GOT3 (cell line): ENCODE results near the gene MARCHF4.

Experiments
- DNase-seq: peaks from one replicate; lab custom pipeline; 2025; ENCODE audit warnings: mixed read lengths; lab: John Stamatoyannopoulos, UW

MARCHF4 gene

DNA sequence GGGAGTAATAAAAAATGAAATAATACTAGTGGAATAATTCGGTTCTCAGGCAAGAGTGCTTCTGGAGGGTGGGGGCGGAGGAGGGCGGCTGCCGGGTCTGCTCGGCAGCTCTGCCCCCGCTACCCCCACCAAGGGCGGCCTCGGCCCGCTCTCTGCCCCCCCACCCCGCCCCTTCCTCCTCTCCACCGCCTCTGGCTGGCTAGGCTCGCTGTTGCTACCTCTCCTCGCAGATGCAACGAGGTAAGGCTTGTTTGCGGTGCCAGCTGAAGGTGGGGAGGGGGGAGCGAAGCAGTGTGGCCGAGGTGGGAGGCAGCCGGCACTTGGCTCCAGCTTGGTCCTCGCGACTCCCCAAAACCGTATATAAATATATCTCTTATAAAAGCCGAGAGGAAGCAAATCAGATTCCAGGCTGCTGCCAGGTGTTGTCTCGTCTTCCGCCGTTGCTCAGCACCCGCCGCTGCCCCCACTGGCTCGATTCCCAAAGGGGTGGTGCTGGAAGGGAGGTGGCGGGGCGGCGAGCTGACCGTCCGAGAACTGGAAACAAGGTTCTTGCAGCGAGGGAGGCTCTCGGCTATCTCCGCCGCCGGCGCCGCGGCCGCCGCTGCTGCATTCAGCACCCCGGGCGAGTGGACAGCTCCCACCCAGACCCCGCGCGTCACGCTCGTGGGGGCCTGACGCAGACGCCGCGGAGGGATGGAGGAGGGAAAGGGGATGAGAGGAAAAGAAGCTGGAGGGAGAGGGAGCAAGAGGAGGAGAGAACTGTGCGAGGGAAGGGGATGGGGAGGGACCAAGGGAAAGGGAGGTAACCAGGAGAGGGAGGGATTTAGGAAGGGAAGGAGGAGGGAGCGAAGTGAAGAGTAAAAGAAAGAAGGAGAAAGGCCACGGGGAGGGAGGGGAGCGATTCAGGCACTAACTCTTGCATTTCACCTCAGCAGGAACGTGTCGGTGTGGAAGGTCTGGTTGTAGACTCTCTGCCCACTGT lies at the start of gene MARCHF4:
TSS of gene MARCHF4 (minus strand) at position 763 of the 982 bp plus-strand sequence. CDS start 2,223 bp downstream, outside the sequence.
- peak; percentile 28 for DNase-seq

DNA sequence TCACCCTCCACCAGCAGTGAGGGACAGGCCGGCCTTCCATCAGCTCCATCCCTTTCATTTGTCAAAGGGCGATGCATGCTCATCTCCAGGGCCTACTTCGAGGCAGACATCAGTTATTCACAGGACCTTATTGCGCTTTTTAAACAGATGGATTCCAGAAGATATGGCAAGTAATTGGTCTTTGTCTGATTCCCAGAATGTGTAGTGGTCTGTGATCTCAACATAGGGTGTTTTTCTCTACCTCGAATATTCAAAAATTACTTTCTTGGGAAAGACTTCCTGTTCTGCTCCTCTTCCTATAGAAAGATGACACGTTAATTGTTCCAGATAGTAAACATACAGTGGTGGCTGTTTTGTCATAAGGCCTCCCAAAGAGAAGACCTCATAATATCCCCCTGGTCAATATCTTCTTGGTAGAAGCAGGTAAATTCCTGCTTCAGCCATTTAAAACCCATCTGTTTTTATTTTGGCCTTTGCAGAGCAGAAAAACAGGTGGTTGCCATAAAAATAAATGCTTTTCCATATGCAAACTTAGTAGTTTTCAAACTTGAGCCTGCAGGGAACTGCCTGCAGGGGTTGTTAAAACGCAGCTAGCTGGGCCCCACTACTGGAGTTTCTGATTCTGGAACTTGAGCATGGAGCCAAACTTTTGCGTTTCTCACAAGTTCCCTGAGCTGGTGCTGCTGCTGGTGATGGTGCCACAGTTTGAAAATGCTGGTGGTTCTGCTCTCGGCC lies 48.3 kb upstream of the MARCHF4 start:
- no peak for DNase-seq

GRCh38 chr2:216418981-216419380 lies 46.7 kb upstream of the MARCHF4 start:
- no peak for DNase-seq

DNA sequence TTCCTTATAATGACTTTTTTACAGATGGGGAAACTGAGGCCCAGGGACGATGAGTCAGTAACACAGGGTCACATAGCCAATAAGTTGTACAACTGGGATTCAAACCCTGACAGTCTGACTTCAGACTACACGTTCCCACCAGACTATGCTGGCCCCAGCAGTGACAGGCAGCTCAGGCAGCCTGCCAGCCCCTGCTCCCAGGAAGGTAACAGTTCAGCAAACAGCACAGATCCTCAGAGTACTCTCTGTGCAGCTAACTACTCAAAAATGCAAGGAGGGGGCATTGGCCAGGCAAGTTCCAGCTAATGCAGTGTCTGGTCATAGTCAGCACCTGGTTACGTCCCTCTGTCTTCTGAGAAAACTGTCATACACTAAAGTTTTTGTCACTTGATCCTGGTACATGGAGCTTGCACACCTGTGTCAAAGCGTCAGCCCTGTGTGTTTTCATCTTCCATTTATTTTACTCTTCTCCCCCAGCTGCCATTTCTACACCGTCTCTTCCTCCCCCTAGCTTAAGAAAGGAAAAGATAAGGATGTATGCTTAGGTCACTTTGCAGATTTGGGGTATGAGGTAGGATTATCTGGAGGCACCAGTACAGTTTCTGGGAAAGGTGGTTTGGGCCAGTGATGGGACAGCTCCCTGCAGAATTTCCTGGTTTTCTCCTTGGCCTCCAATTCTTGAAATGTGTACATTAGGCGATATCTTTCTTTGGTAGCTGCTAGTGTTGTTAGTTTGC lies 44.5 kb upstream of the MARCHF4 start:
- no peak for DNase-seq

DNA sequence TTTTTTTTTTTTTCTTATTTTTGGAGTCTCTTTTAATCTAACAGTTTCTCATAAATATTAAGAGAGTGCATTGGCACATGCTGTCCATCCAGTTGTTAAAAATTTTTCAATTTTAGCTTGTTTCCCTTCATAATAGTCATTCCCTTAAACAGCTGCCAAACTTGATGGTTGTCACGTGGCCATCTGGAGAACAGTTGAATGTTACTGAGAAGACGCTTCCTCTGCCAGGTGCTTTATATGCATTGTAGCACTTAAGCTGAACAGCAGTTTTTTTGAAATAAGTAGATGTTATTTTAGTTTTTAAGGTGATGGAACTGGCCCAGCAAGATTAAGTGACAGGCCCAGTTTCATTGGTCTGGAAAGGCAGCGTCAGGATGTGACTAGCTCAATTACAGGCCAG lies 43.3 kb upstream of the MARCHF4 start:
- DNase-seq = no peak

- no peak for DNase-seq
These were observed 42.6 kb upstream of the MARCHF4 start for GRCh38 chr2:216414772-216415319.

DNA sequence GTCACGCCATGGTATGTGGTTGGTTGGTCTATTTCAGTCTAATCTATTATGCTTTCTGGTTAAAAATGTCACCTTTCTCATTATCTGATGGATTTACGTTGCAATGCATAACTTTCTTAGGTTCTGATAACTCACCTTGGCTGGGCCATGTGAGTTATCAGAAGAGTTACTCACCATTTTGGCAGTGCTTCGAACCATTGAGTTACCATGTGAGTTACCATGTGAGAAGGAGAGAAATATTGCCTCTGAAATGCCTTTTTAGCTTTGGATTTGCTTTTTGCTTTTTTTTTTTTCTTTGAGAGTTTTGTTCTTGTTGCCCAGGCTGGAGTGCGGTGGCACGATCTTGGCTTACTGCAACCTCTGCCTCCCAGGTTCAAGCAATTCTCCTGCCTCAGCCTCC lies 41.6 kb upstream of the MARCHF4 start:
- no peak for DNase-seq

DNA sequence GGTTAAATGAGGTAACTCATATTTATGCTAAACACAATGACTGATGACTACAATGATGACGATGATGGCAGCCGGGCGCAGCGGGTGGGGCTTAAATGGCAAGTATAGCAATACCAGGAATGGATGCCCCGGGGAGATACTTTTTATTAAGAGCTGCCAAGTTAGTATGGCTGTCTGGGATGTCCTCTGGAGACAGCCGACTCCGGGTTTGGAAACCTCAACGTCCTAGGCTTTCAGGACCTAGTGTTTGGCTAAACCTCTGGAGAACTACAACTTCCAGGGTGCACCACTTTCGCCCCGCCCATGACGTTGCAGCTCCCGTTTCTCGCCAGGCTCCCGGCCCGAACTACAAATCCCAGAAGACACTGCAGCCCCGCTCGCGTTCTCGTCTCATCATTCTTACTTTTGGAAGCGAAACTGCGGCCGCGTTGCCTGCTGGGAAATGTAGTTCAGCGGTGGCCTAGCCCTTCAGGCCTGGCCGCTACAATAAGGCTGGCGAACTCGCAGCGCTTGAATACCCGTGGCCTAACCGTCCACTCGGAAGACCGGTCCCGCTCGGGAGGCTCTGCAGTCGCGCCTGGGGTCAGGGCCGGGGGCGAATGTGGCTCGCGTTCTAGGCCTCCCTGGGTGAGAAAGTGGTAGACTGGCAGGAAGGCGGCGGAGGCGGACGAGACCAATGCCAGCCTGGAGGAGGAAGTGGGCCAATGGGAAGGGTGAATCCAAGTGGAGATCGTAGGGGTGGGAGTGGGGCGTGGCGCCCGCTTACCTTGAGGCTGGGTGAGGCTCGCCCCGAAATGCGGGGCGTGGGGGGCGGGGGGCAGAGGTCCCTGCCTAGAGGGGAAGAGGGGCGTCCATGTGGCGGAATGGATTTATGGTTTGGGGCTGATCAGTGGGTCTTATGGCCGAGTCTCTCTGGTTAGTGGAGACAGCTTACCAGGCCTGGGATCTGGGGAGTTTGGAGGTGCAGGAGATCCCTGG lies 40.0 kb upstream of the MARCHF4 start, which contains the start of gene SMARCAL1:
TSS of gene SMARCAL1 (plus strand) at position 463 of the 978 bp plus-strand sequence. CDS start 2,221 bp downstream, outside the sequence.
- DNase-seq = peak; percentile 90

DNA sequence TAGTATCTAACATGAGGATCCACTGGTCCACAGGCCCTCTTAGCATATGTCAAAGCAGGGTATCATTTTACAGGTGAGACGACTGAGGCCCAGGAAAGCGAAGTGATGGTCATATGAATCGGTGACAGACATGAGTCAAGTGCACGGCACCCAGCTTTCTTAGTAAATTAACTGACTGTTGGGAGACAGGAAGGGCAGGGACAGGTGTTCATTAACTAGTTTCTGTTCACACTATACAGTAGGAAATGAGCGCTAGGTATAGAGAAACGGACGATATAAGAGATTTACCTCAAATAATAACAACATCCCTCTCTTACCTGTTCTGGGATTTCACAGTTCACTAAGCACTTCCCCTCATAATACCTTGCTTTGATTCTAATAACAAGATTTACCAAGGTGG lies 38.3 kb upstream of the MARCHF4 start:
- DNase-seq = no peak

DNA sequence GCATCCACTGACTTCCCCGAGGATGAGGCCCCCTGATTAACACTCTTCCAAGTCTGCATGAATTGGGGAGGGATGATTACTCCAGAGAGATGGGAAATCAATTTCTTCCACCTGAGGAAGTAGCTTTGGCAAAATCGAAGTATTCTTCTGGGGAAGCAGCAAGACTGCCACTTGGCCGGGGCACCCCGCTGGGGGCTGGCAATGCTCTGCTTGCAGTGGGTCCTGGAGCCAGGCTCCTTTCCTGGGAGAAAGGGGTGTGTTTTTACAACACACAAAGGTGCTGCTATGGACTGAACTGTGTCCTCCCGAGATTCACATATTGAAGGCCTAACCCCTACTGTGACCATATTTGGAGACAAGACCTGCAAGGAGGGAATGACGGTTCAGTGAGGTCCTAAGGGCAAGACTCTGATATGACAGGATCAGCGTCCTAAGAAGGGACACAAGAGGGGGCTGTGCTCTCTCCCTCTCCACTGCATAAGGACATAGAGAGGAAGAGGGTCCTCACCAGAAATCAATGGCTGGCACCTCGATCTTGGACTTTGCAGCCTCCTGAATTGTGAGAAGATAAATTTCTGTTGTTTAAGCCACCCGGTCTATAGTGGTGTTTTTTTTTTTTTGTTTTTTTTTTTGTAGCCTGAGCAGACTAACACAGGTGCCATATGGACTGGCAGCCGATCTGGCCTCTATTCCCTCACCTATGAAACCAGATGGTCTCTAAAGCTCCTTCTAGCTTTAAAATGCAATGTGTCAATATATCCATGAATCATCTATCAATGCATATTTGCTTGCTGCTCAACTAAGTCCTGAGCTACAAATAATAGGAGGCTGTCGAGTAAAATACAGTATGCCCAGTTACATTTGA lies 36.4 kb upstream of the MARCHF4 start:
- DNase-seq = no peak

GRCh38 chr2:216406826-216407225 lies 34.5 kb upstream of the MARCHF4 start:
- DNase-seq = no peak

- DNase-seq = no peak
These were observed 33.3 kb upstream of the MARCHF4 start for GRCh38 chr2:216405588-216405987.

DNA sequence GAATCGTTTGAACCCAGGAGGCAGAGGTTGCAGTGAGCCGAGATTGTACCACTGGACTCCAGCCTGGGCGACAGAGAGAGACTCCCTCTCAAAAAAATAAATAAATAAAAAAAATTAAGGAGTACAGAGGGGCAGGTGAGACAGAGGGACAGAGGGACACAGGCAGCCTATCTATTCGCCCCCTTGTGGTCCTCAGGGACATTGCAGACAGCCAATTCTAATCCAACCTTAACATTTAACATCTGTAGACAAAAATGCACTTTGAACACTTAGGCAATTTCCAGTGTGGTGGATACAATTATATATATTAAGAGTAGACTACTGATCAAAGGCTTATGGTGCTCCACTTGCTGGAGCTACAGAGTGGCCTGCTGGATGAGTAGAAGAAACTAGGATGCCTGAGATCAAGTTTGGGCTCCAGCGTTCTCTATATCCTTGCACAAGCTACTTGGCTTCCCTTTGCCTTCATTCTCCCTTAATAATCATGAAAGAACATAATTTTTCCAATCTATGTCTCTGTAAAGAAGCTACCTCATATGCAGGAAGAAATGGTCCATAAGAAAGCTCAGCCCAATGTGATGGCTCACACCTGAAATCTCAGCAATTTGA lies 31.8 kb upstream of the MARCHF4 start:
- DNase-seq = peak; percentile 4

- DNase-seq = no peak
These were observed 30.5 kb upstream of the MARCHF4 start for GRCh38 chr2:216402751-216403150.

- DNase-seq = no peak
These were observed 27.3 kb upstream of the MARCHF4 start for GRCh38 chr2:216399621-216400020.

DNA sequence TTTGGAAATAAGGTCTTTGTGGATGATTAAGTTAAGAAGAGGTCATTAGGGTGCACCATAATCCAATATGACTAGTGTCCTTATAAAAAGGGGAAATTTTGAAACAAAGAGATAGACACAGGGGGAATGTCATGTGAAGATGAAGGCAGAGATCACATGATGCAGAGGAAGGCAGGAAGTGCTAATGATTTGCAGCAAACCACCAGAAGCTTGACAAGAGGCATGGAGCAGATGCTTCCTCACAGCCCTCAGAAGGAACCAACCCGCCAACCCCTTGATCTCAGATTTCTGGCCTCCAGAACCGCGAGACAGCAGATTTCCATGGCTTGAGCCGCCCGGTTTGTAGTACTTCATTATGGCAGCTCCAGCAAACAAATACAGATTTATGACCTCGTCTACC lies 22.6 kb upstream of the MARCHF4 start:
- DNase-seq = no peak

GRCh38 chr2:216392945-216393840 lies 20.9 kb upstream of the MARCHF4 start:
- no peak for DNase-seq

- DNase-seq = no peak
These were observed 19.8 kb upstream of the MARCHF4 start for GRCh38 chr2:216392018-216392562.
